Measurements from ENCODE around the gene DUSP15. TPM values are rescaled to one million over a fixed set of nuclear protein-coding genes. Genes with fewer than 3 reads are reported as not detected.

DUSP15 gene
- total RNA-seq, 2 donors from 2014 or later: not detected

- Mint-ChIP-seq H3K4me3 (no peak overlapping the region), H3K4me1 (no peaks in the 10 kb centered on the region), H3K36me3 (ENCODE audit: low read depth) (no peaks in the 10 kb centered on the region), H3K27ac (no peak overlapping the region), H3K27me3 (peaks cover 6% of the 10 kb centered on the region)
- ATAC-seq: no peak
- no peak for DNase-seq
- H3K9me3 ChIP-seq (ENCODE audit: control insufficient read depth, low read length, poor library complexity, severe bottlenecking): no peaks in the 10 kb centered on the region
Observed at GRCh38 chr20:31811796-31812728, 58.3 kb downstream of the DUSP15 start.

DNA sequence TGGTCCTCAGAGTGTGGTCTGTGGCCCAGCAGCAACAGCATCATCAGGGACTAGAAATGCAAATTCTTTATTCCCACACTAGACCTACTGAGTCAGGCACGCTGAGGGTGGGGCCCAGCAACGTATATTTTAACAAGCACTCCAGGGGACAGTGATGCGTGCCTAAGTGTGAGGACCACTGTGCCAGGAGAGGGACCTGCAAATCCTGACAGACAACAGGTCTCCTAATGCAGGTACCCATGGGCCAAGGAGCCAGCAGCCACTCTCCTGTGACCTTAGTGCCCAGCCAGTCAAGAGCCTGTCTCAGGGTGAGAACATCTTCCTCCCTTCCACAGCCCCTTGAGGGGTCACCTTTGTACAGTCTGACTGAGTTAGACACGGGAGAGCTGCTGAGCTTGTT is 59.1 kb downstream of the DUSP15 start:
- H3K9me3 ChIP-seq (ENCODE audit: control insufficient read depth, low read length, poor library complexity, severe bottlenecking): no peaks in the 10 kb centered on the region
- Mint-ChIP-seq H3K4me3 (no peak overlapping the region), H3K4me1 (no peaks in the 10 kb centered on the region), H3K36me3 (ENCODE audit: low read depth) (no peaks in the 10 kb centered on the region), H3K27ac (no peak overlapping the region), H3K27me3 (peaks cover 6% of the 10 kb centered on the region)
- DNase-seq: no peak
- no peak for ATAC-seq

Other genes with a start within 250 kb of the DUSP15 start
- not detected for gene COX4I2, start 232.6 kb downstream of the DUSP15 start, total RNA-seq
- gene BCL2L1, start 147.7 kb downstream of the DUSP15 start, total RNA-seq: 10 to 100 TPM; 35.6 to 59.1 TPM
- gene TPX2, start 131.2 kb downstream of the DUSP15 start, total RNA-seq: 1 to 10 TPM in 1 of 2 donors, under 1 TPM in 1; 0.57 to 2.0 TPM
- gene MYLK2, start 51.2 kb downstream of the DUSP15 start, total RNA-seq: not detected
- not detected for gene FOXS1, start 24.9 kb downstream of the DUSP15 start, total RNA-seq
- gene TTLL9, start 107 bp upstream of the DUSP15 start, total RNA-seq: not detected
- 1 to 10 TPM; 7.2 to 9.0 TPM for gene PDRG1, start 81.5 kb upstream of the DUSP15 start, total RNA-seq
- not detected for gene XKR7, start 97.6 kb upstream of the DUSP15 start, total RNA-seq
- gene CCM2L, start 139.9 kb upstream of the DUSP15 start, total RNA-seq: not detected
- gene HCK, start 181.7 kb upstream of the DUSP15 start, total RNA-seq: 1 to 10 TPM; 1.3 to 7.5 TPM
- gene TM9SF4, start 239.2 kb upstream of the DUSP15 start, total RNA-seq: 10 to 100 TPM; 41.2 to 42.4 TPM